Stimulated activated CD4-positive, alpha-beta T cell treated with anti-CD3 and anti-CD28 coated beads, Interleukin-15, amount 100 ng/mL, for 24 hours (primary cell): Measurements from ENCODE around the gene CPED1.
"Not testable (repeated sequence)": the region's sequence is repeated elsewhere in the genome, so short reads cannot be mapped to it uniquely, and the experiment has no call there.

Experiments
- DNase-seq: peaks from one replicate; pipeline ENCODE4 v3.0.0-alpha.2; 2020

The CPED1 gene

GRCh38 chr7:121020989-121021969 lies 32.8 kb downstream of the CPED1 start:
- no peak for DNase-seq

GRCh38 chr7:121023194-121023593 lies 34.7 kb downstream of the CPED1 start:
- no peak for DNase-seq

- DNase-seq: no peak
Measured at GRCh38 chr7:121023683-121024511, 35.4 kb downstream of the CPED1 start.

GRCh38 chr7:121024611-121025010 lies 36.1 kb downstream of the CPED1 start:
- DNase-seq: no peak

- no peak for DNase-seq
Measured at GRCh38 chr7:121026159-121026558, 37.6 kb downstream of the CPED1 start.

GRCh38 chr7:121026577-121027111 lies 38.1 kb downstream of the CPED1 start:
- DNase-seq: no peak

GRCh38 chr7:121027761-121028669 lies 39.5 kb downstream of the CPED1 start:
- DNase-seq: no peak

- no peak for DNase-seq
Measured at GRCh38 chr7:121029302-121029701, 40.8 kb downstream of the CPED1 start.

GRCh38 chr7:121030308-121030707 lies 41.8 kb downstream of the CPED1 start:
- DNase-seq: no peak

- DNase-seq: no peak
Measured at GRCh38 chr7:121032645-121033460, 44.3 kb downstream of the CPED1 start.

- DNase-seq: no peak
Measured at GRCh38 chr7:121034929-121035328, 46.4 kb downstream of the CPED1 start.

- not testable (repeated sequence) for DNase-seq
Measured at GRCh38 chr7:121036776-121037175, 48.3 kb downstream of the CPED1 start.

- not testable (repeated sequence) for DNase-seq
Measured at GRCh38 chr7:121037329-121037728, 48.8 kb downstream of the CPED1 start.

- DNase-seq: no peak
Measured at GRCh38 chr7:121037957-121038716, 49.6 kb downstream of the CPED1 start.

GRCh38 chr7:121038717-121039509 lies 50.4 kb downstream of the CPED1 start:
- no peak for DNase-seq

GRCh38 chr7:121039510-121039822 lies 51.0 kb downstream of the CPED1 start:
- no peak for DNase-seq

GRCh38 chr7:121039994-121040393 lies 51.5 kb downstream of the CPED1 start:
- DNase-seq: no peak

- DNase-seq: no peak
Measured at GRCh38 chr7:121041516-121042148, 53.1 kb downstream of the CPED1 start.

GRCh38 chr7:121042195-121042594 lies 53.7 kb downstream of the CPED1 start:
- DNase-seq: no peak
